Neural progenitor cell (in vitro differentiated cells): ENCODE measurements around the gene TINCR. TPM values are rescaled to one million over a fixed set of nuclear protein-coding genes. Genes with fewer than 3 reads are reported as not detected.

Experiments
- DNase-seq: peaks from one replicate; pipeline ENCODE4 v3.0.0-alpha.2; 2016; ENCODE audit warnings: low spot score
- H2AFZ ChIP-seq: fragments of 200-600 bp; sonication (generic); replicated peaks from 2 replicates; pipeline ENCODE4 v1.6.1; 2016; ENCODE audit warnings: antibody characterized with exemption
- H3F3A ChIP-seq: fragments of 200-600 bp; sonication (generic); 2 replicates; pipeline ENCODE4 v1.6.1; 2016; ENCODE audit warnings: antibody characterized with exemption, low read depth
- H3K27ac ChIP-seq: fragments of 200-600 bp; sonication (generic); 2 replicates; pipeline ENCODE4 v1.5.1; 2016; ENCODE audit warnings: mild to moderate bottlenecking
- H3K27me3 ChIP-seq: fragments of 200-600 bp; sonication (generic); 2 replicates; pipeline ENCODE4 v1.6.1; 2016; ENCODE audit warnings: mild to moderate bottlenecking, moderate library complexity
- H3K36me3 ChIP-seq: fragments of 200-600 bp; sonication (generic); 2 replicates; pipeline ENCODE4 v1.5.1; 2016
- H3K4me1 ChIP-seq: fragments of 200-600 bp; sonication (generic); 2 replicates; pipeline ENCODE4 v1.6.1; 2016; ENCODE audit warnings: mixed run types
- H3K4me2 ChIP-seq: fragments of 200-600 bp; sonication (generic); 2 replicates; pipeline ENCODE4 v1.6.1; 2016
- H3K4me3 ChIP-seq: fragments of 200-600 bp; sonication (generic); 2 replicates; pipeline ENCODE4 v1.5.1; 2016
- H3K79me2 ChIP-seq: fragments of 200-600 bp; sonication (generic); 2 replicates; pipeline ENCODE4 v1.6.1; 2016; ENCODE audit warnings: low read depth
- H3K9ac ChIP-seq: fragments of 200-600 bp; sonication (generic); 2 replicates; pipeline ENCODE4 v1.6.1; 2016
- H3K9me3 ChIP-seq: fragments of 200-600 bp; sonication (generic); 2 replicates; pipeline ENCODE4 v1.5.1; 2016; ENCODE audit warnings: low read depth
- H4K20me1 ChIP-seq: fragments of 200-600 bp; sonication (generic); 2 replicates; pipeline ENCODE4 v1.6.1; 2016; ENCODE audit warnings: low read depth
- H3K27ac Mint-ChIP-seq: 3 replicates; pipeline ENCODE4 v1.8.0; 2021; ENCODE audit warnings: mixed read lengths
- H3K27me3 Mint-ChIP-seq: 2 replicates; pipeline ENCODE4 v1.8.0; 2022; ENCODE audit warnings: low read depth, mild to moderate bottlenecking, inconsistent platforms, moderate library complexity, mixed read lengths; ENCODE audit not compliant: insufficient read depth
- H3K36me3 Mint-ChIP-seq: 3 replicates; pipeline ENCODE4 v1.8.0; 2021; ENCODE audit warnings: mixed read lengths
- H3K4me1 Mint-ChIP-seq: 3 replicates; pipeline ENCODE4 v1.8.0; 2021; ENCODE audit warnings: mixed read lengths
- H3K4me3 Mint-ChIP-seq: 3 replicates; pipeline ENCODE4 v1.8.0; 2021; ENCODE audit warnings: mild to moderate bottlenecking, moderate library complexity, mixed read lengths
- H3K9me3 Mint-ChIP-seq: 3 replicates; pipeline ENCODE4 v1.8.0; 2020; ENCODE audit warnings: mixed read lengths
- EZH2 ChIP-seq: fragments of 200-600 bp; sonication (generic); IDR thresholded peaks from 2 replicates; pipeline ENCODE4 v1.6.1; 2017; ENCODE audit warnings: antibody characterized with exemption, mild to moderate bottlenecking, moderate library complexity
- EZH2phosphoT487 ChIP-seq: fragments of 200-600 bp; sonication (generic); IDR thresholded peaks from 2 replicates; pipeline ENCODE4 v1.6.1; 2017; ENCODE audit warnings: antibody characterized with exemption
- total RNA-seq: library from RNA; depleted of rRNA; stranded (reverse); fragments of >200 nt; gene quantifications from 2 replicates; pipeline ENCODE4 v1.2.3, GENCODE V29; 2015; ENCODE audit warnings: low replicate concordance
- TF ChIP-seq, protein P1 (sequence below): fragments of 200-600 bp; sonication (generic); IDR thresholded peaks from 2 replicates; pipeline ENCODE4 v1.5.1; 2017; ENCODE audit warnings: antibody characterized with exemption, mild to moderate bottlenecking

TINCR gene
- total RNA-seq, 1 donor from 2014 or later, result 1.8 TPM

DNA sequence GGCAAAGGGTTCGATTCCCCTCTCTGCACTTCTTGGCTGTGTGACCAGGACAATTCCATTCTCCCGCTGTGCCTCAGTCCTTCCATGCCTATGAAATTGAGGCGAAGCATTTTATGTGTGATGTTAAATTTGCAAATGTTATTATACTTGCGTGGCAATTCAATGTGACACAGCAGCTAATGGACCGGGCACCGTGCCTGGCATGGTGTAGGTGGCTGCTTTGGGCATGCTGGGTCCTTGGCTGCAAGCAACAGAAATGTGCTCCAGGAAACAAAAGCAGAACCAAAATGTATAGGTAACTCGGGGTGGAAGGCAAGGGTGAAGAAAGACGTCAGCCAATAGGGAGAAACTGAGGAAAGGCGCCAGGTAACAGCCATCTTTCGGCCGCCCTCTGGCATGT is 37.1 kb downstream of the TINCR start:
- no peaks in the 10 kb centered on the region for H3K79me2 ChIP-seq
- peaks cover 5% of the 10 kb centered on the region for H3K4me1 ChIP-seq
- H4K20me1 ChIP-seq, result no peaks in the 10 kb centered on the region
- Mint-ChIP-seq H3K27me3 (peaks cover 18% of the 10 kb centered on the region), H3K36me3 (peaks cover 3% of the 10 kb centered on the region), H3K27ac (no peak overlapping the region), H3K4me3 (no peak overlapping the region), H3K9me3 (peaks cover 18% of the 10 kb centered on the region), H3K4me1 (peaks cover 12% of the 10 kb centered on the region)
- H3K27me3 ChIP-seq, result no peaks in the 10 kb centered on the region
- H3K9me3 ChIP-seq, result peaks cover 8% of the 10 kb centered on the region
- H3K4me2 ChIP-seq, result no peak overlapping the region
- H3K27ac ChIP-seq, result no peak overlapping the region
- DNase-seq, result no peak
- no peak overlapping the region for H3K4me3 ChIP-seq
- TF ChIP-seq EZH2 (no peak), EZH2phosphoT487 (no peak)
- TF ChIP-seq, protein P1, sequence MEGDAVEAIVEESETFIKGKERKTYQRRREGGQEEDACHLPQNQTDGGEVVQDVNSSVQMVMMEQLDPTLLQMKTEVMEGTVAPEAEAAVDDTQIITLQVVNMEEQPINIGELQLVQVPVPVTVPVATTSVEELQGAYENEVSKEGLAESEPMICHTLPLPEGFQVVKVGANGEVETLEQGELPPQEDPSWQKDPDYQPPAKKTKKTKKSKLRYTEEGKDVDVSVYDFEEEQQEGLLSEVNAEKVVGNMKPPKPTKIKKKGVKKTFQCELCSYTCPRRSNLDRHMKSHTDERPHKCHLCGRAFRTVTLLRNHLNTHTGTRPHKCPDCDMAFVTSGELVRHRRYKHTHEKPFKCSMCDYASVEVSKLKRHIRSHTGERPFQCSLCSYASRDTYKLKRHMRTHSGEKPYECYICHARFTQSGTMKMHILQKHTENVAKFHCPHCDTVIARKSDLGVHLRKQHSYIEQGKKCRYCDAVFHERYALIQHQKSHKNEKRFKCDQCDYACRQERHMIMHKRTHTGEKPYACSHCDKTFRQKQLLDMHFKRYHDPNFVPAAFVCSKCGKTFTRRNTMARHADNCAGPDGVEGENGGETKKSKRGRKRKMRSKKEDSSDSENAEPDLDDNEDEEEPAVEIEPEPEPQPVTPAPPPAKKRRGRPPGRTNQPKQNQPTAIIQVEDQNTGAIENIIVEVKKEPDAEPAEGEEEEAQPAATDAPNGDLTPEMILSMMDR, result no peak
- H2AFZ ChIP-seq, result no peak overlapping the region
- no peak overlapping the region for H3K9ac ChIP-seq
- no peaks in the 10 kb centered on the region for H3K36me3 ChIP-seq
- peaks cover 3% of the 10 kb centered on the region for H3F3A ChIP-seq

DNA sequence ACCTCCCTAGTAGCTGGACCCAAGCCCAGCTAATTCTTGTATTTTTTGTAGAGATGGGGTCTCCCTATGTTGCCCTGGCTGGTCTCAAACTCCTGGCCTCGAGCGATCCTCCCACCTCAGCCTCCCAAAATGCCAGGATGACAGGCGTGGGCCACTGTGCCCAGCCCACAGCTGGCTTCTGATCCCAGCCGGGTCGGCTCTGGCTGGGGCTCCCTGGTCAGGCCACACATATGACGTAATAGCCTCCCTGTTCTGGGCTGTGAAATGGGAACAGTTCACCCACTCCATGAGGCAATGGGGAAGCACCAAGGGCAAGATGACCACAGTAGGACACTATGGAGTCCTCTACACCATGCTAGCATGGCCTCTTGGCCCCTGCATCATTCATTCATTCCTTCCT is 41.1 kb downstream of the TINCR start:
- no peak overlapping the region for H3K27ac Mint-ChIP-seq
- Histone ChIP-seq H3K4me2 (no peak overlapping the region), H2AFZ (no peak overlapping the region), H3K9me3 (no peaks in the 10 kb centered on the region), H3K27me3 (no peaks in the 10 kb centered on the region), H3K36me3 (no peaks in the 10 kb centered on the region), H3F3A (peaks cover 17% of the 10 kb centered on the region), H3K4me1 (peaks cover 16% of the 10 kb centered on the region), H3K27ac (no peak overlapping the region), H4K20me1 (no peaks in the 10 kb centered on the region), H3K79me2 (no peaks in the 10 kb centered on the region), H3K4me3 (no peak overlapping the region), H3K9ac (no peak overlapping the region)
- H3K27me3 Mint-ChIP-seq, result peaks cover 18% of the 10 kb centered on the region
- peaks cover 32% of the 10 kb centered on the region for H3K4me1 Mint-ChIP-seq
- TF ChIP-seq, protein P1, result no peak
- TF ChIP-seq EZH2 (no peak), EZH2phosphoT487 (no peak)
- DNase-seq, result no peak
- H3K4me3 Mint-ChIP-seq, result no peak overlapping the region
- H3K9me3 Mint-ChIP-seq, result peaks cover 2% of the 10 kb centered on the region
- no peaks in the 10 kb centered on the region for H3K36me3 Mint-ChIP-seq

DNA sequence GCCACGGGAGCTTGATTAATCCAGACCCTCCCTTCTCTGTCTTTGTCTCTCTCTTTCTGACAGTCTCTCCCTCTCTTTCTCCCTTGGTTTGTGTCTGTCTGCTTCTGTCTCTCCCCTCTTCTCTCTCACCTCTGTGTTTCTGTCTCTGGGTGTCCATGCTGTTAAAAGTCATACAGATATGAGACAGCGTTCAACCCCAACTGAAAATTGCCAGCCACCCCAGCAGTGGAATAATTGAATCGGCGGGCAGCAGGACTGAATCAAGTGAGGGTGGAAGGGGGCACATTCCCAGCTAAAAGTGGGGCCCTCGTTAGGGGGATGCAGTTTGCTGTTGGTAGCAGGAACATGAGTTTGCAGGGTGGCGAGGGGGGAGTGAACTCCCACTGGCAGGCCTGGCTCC is 43.7 kb downstream of the TINCR start:
- DNase-seq, result no peak
- Histone ChIP-seq H3K9ac (no peak overlapping the region), H3F3A (peaks cover 14% of the 10 kb centered on the region), H3K4me2 (peak overlapping the region; percentile 35), H2AFZ (peak overlapping the region; percentile 1), H3K4me1 (peaks cover 11% of the 10 kb centered on the region), H3K27me3 (no peaks in the 10 kb centered on the region), H3K79me2 (no peaks in the 10 kb centered on the region), H3K36me3 (no peaks in the 10 kb centered on the region), H3K4me3 (no peak overlapping the region), H4K20me1 (no peaks in the 10 kb centered on the region), H3K27ac (no peak overlapping the region), H3K9me3 (no peaks in the 10 kb centered on the region)
- peaks cover 26% of the 10 kb centered on the region for H3K27me3 Mint-ChIP-seq
- TF ChIP-seq EZH2 (no peak), EZH2phosphoT487 (no peak)
- TF ChIP-seq, protein P1, result no peak
- H3K9me3 Mint-ChIP-seq, result peaks cover 5% of the 10 kb centered on the region
- H3K4me3 Mint-ChIP-seq, result no peak overlapping the region
- no peaks in the 10 kb centered on the region for H3K36me3 Mint-ChIP-seq
- peaks cover 24% of the 10 kb centered on the region for H3K4me1 Mint-ChIP-seq
- no peak overlapping the region for H3K27ac Mint-ChIP-seq
